GM12878 (cell line): ENCODE measurements around the gene SEC31B. TPM values are rescaled to one million over a fixed set of nuclear protein-coding genes. Genes with fewer than 3 reads are reported as not detected.

Source experiments
- ATAC-seq: fragments of 200-7000 bp; cut with Tn5 transposase; 3 replicates; pipeline ENCODE4 v1.9.1; 2020; ENCODE audit warnings: mild to moderate bottlenecking, moderate library complexity
- BruUV-seq: library from RNA; stranded (reverse); fragments of 400-500 nt; replicated peaks from 2 replicates; lab custom pipeline; 2021; lab: Mats Ljungman, UMichigan
- CTCF ChIA-PET: fragments of 300-600 bp; sonication (Branson Sonifier 250); formaldehyde crosslinking; extraction: SDS; loops from one replicate; lab custom pipeline; 2021; ENCODE audit warnings: inconsistent platforms; lab: Yijun Ruan, JAX
- POLR2A ChIA-PET: fragments of 350-600 bp; formaldehyde crosslinking; extraction: SDS; loops from one replicate; lab custom pipeline; 2021; ENCODE audit warnings: inconsistent platforms; lab: Charles Lee
- RAD21 ChIA-PET: fragments of 300-600 bp; sonication (Branson Sonifier 250); formaldehyde crosslinking; loops from one replicate; lab custom pipeline; 2023; ENCODE audit warnings: antibody characterized with exemption; ENCODE audit not compliant: unreplicated experiment; lab: Charles Lee
- SMC1A ChIA-PET: fragments of 300-600 bp; sonication (Branson Sonifier 250); formaldehyde crosslinking; loops from one replicate; lab custom pipeline; 2023; ENCODE audit not compliant: unreplicated experiment, uncharacterized antibody; lab: Charles Lee
- DNase-seq: peaks from one replicate; pipeline ENCODE4 v3.0.0-alpha.2; 2011; ENCODE audit warnings: low read depth, low spot score
- FAIRE-seq: peaks from 3 replicates; lab custom pipeline; 2011; peaks lifted over from hg19 to GRCh38; lab: Jason Lieb, UNC
- H2AFZ ChIP-seq: 2 replicates; pipeline ENCODE4 v1.6.0; 2011; ENCODE audit warnings: low read depth, low read length, control low read depth; ENCODE audit not compliant: control insufficient read depth
- H3K27ac ChIP-seq: 2 replicates; pipeline ENCODE4 v1.5.1; 2011; ENCODE audit warnings: control low read depth; ENCODE audit not compliant: control insufficient read depth, insufficient read depth
- H3K27me3 ChIP-seq, 2 experiments: replicated peaks in 1 of 2; 2 replicates each; pipeline versions ENCODE4 v1.6.0 to v1.6.1; 2011; ENCODE audit warnings: low read length in 1 of 2; ENCODE audit not compliant: control insufficient read depth in 2 of 2, insufficient read depth in 2 of 2
- H3K36me3 ChIP-seq, 2 experiments: 2 replicates each; pipeline ENCODE4 v1.5.1; 2011; ENCODE audit warnings: low read length in 1 of 2; ENCODE audit not compliant: control insufficient read depth in 2 of 2, insufficient read depth in 2 of 2
- H3K4me1 ChIP-seq: 2 replicates; pipeline ENCODE4 v1.6.1; 2011; ENCODE audit warnings: mild to moderate bottlenecking, low read length, moderate library complexity, mixed read lengths; ENCODE audit not compliant: control insufficient read depth, insufficient read depth
- H3K4me2 ChIP-seq: 2 replicates; pipeline ENCODE4 v1.6.0; 2011; ENCODE audit warnings: control low read depth; ENCODE audit not compliant: control insufficient read depth, insufficient read depth
- H3K4me3 ChIP-seq: fragments of 200-600 bp; sonication (generic); 2 replicates; pipeline ENCODE4 v1.5.1; 2016
- H3K79me2 ChIP-seq: 2 replicates; pipeline ENCODE4 v1.6.0; 2011; ENCODE audit warnings: low read length; ENCODE audit not compliant: control insufficient read depth, insufficient read depth
- H3K9ac ChIP-seq: 2 replicates; pipeline ENCODE4 v1.8.0; 2011; ENCODE audit warnings: low read length, control low read depth, mixed read lengths; ENCODE audit not compliant: control insufficient read depth, insufficient read depth
- H3K9me3 ChIP-seq: replicated peaks from 3 replicates; pipeline ENCODE4 v1.5.1; 2011; ENCODE audit warnings: mild to moderate bottlenecking, low read length; ENCODE audit not compliant: control insufficient read depth, insufficient read depth
- H4K20me1 ChIP-seq: 2 replicates; pipeline ENCODE4 v1.6.0; 2011; ENCODE audit not compliant: control insufficient read depth, insufficient read depth
- ELK1 ChIP-seq: IDR thresholded peaks from 2 replicates; pipeline ENCODE4 v1.6.1; 2012; ENCODE audit warnings: low read depth, low read length, improper control_type of control experiment
- GABPA ChIP-seq: IDR thresholded peaks from 2 replicates; pipeline ENCODE4 v1.6.1; 2014; ENCODE audit warnings: antibody characterized with exemption, low read depth, mild to moderate bottlenecking, inconsistent platforms
- GATAD2B ChIP-seq: fragments of 450-650 bp; conservative IDR thresholded peaks from 2 replicates; pipeline ENCODE4 v1.6.1; 2017; ENCODE audit warnings: low read depth, mild to moderate bottlenecking, moderate library complexity
- KLF5 ChIP-seq: fragments of 450-650 bp; IDR thresholded peaks from 2 replicates; pipeline ENCODE4 v1.6.1; 2014; ENCODE audit warnings: mild to moderate bottlenecking; ENCODE audit not compliant: partially characterized antibody
- MAX ChIP-seq: IDR thresholded peaks from 2 replicates; pipeline ENCODE4 v1.6.1; 2012; ENCODE audit warnings: low read depth, low read length, improper control_type of control experiment
- MYC ChIP-seq: IDR thresholded peaks from 2 replicates; pipeline ENCODE4 v1.6.1; 2011; ENCODE audit warnings: mild to moderate bottlenecking, low read length, moderate library complexity, inconsistent platforms; ENCODE audit not compliant: insufficient read depth, insufficient replicate concordance, insufficient read length, severe bottlenecking
- NKRF ChIP-seq: fragments of 450-650 bp; conservative IDR thresholded peaks from 2 replicates; pipeline ENCODE4 v1.6.1; 2017; ENCODE audit warnings: mild to moderate bottlenecking, moderate library complexity
- POLR2AphosphoS2 ChIP-seq: IDR thresholded peaks from 2 replicates; pipeline ENCODE4 v1.6.1; 2011; ENCODE audit warnings: low read depth, mild to moderate bottlenecking, low read length, improper control_type of control experiment, moderate library complexity
- RELA ChIP-seq: fragments of 450-650 bp; IDR thresholded peaks from 2 replicates; pipeline ENCODE4 v1.8.0; 2014; ENCODE audit warnings: borderline replicate concordance; ENCODE audit not compliant: partially characterized antibody
- SKIL ChIP-seq: fragments of 450-650 bp; IDR thresholded peaks from 2 replicates; pipeline ENCODE4 v1.6.1; 2017; ENCODE audit warnings: mild to moderate bottlenecking, low read depth, inconsistent platforms; ENCODE audit not compliant: poor library complexity, severe bottlenecking
- SMC3 ChIP-seq: IDR thresholded peaks from 2 replicates; pipeline ENCODE4 v1.6.1; 2011; ENCODE audit warnings: low read length, improper control_type of control experiment, borderline replicate concordance
- YBX1 ChIP-seq: fragments of 450-650 bp; IDR thresholded peaks from 2 replicates; pipeline ENCODE4 v1.6.1; 2016; ENCODE audit warnings: antibody characterized with exemption
- ZNF687 ChIP-seq: fragments of 450-650 bp; IDR thresholded peaks from 2 replicates; pipeline ENCODE4 v1.6.1; 2017; ENCODE audit warnings: mild to moderate bottlenecking, moderate library complexity
- in situ Hi-C: fragments of 300-500 bp; cut with MboI; formaldehyde crosslinking; loops from 9 replicates; pipeline ENCODE4 v1.14.3; 2018; ENCODE audit warnings: mixed read lengths
- intact Hi-C: fragments of 100-400 bp; cut with micrococcal nuclease; formaldehyde crosslinking; loops from one replicate; pipeline ENCODE4 v1.14.2; 2022; ENCODE audit not compliant: unreplicated experiment
- polyA plus RNA-seq, 11 experiments: library from polyadenylated mRNA; depleted of rRNA in 4 of 11; unstranded in 6 of 11; stranded (reverse) in 5 of 11; fragments of >200 nt; fragmentation: Nextera tagmentation in 4 of 11; fragmentation: Illumina TruSeq in 1 of 11; extraction: Ambion mirVana in 4 of 11; extraction: Trizol in 1 of 11; gene quantifications; 1 replicate in 1 of 11; 2 replicates in 10 of 11; pipeline versions ENCODE4 v1.2.1 to v1.2.3, GENCODE V29; 2011 to 2016; ENCODE audit warnings: inconsistent platforms in 2 of 11, missing spikeins in 2 of 11, low read depth in 1 of 11
- total RNA-seq, 4 experiments: library from RNA; depleted of rRNA in 3 of 4; stranded (reverse); fragments of >200 nt in 3 of 4; fragmentation: Illumina TruSeq in 1 of 4; extraction: Trizol in 1 of 4; gene quantifications; 2 replicates each; pipeline versions ENCODE4 v1.2.1 to v1.2.3, GENCODE V29; 2013 to 2021

SEC31B gene
- total and polyA plus RNA-seq, 10 of the 15 experiments (the other 5 are each of a cell fraction or from before 2014, with no cell fraction given) = 3.4 to 24.3 (median 9.9) TPM

- no peak for TF ChIP-seq MYC
- no peak for TF ChIP-seq RELA
- TF ChIP-seq GATAD2B = no peak
- TF ChIP-seq MAX = no peak
- no peak for TF ChIP-seq ZNF687
- TF ChIP-seq, all 136 proteins: peak for 0
Measured at GRCh38 chr10:100469756-100470155, 49.9 kb downstream of the SEC31B start (continued).

- RAD21 ChIA-PET = no interaction called here
- Histone ChIP-seq H3K4me3 (no peak overlapping the region), H3K4me2 (no peak overlapping the region), H3K36me3 (no peaks in the 10 kb centered on the region), H3K4me1 (no peaks in the 10 kb centered on the region), H3K27ac (no peak overlapping the region), H3K79me2 (no peaks in the 10 kb centered on the region), H3K9me3 (no peaks in the 10 kb centered on the region), H4K20me1 (no peaks in the 10 kb centered on the region), H3K9ac (no peak overlapping the region), H3K27me3 (no peaks in the 10 kb centered on the region; a peak in 1 of 4 replicates), H2AFZ (no peak overlapping the region)
- in situ Hi-C loops (no loop called here), intact Hi-C loops (no loop called here)
- CTCF ChIA-PET = interaction anchor here (1.5 to 2.5 kb wide), 3 partner anchors 14 to 126 kb away, joined by 3 to 13 read pairs (median 4); no protein-coding TSS in a partner anchor
- BruUV-seq = no TSS peak
- no peak for ATAC-seq
- DNase-seq = no peak
- SMC1A ChIA-PET = interaction anchor here (1.2 kb wide), 1 partner anchor 12 kb away, joined by 5 read pairs; no protein-coding TSS in a partner anchor
- POLR2A ChIA-PET = interaction anchor here (0.5 kb wide), 1 partner anchor 415 kb away, joined by 3 read pairs; no protein-coding TSS in a partner anchor
- no peak for FAIRE-seq
- TF ChIP-seq NKRF (no peak), SKIL (no peak), POLR2AphosphoS2 (no peak), KLF5 (no peak), SMC3 (no peak), YBX1 (no peak), ELK1 (no peak), GABPA (no peak)
Measured at GRCh38 chr10:100468978-100469377, 50.7 kb downstream of the SEC31B start.
